Hepatocyte (in vitro differentiated cells): ENCODE measurements around the gene SNRNP200. TPM values are rescaled to one million over a fixed set of nuclear protein-coding genes. Genes with fewer than 3 reads are reported as not detected.
A peak's percentile ranks its signal among the peaks of the same experiment; 100 is the strongest.

ENCODE experiments used
- DNase-seq: peaks from one replicate; pipeline ENCODE4 v3.0.0-alpha.2; 2016; ENCODE audit warnings: low spot score
- H2AFZ ChIP-seq: fragments of 200-600 bp; sonication (generic); 2 replicates; pipeline ENCODE4 v1.6.0; 2016; ENCODE audit warnings: antibody characterized with exemption, mild to moderate bottlenecking
- H3K27ac ChIP-seq: fragments of 200-600 bp; sonication (generic); 2 replicates; pipeline ENCODE4 v1.5.1; 2016; ENCODE audit warnings: mild to moderate bottlenecking
- H3K27me3 ChIP-seq: fragments of 200-600 bp; sonication (generic); 2 replicates; pipeline ENCODE4 v1.6.1; 2016
- H3K36me3 ChIP-seq: fragments of 200-600 bp; sonication (generic); replicated peaks from 2 replicates; pipeline ENCODE4 v1.5.1; 2016; ENCODE audit warnings: low read depth; ENCODE audit not compliant: insufficient read depth
- H3K4me1 ChIP-seq: fragments of 200-600 bp; sonication (generic); 2 replicates; pipeline ENCODE4 v1.5.1; 2016; ENCODE audit warnings: mild to moderate bottlenecking, moderate library complexity; ENCODE audit not compliant: insufficient read depth
- H3K4me2 ChIP-seq: fragments of 200-600 bp; sonication (generic); 2 replicates; pipeline ENCODE4 v1.6.0; 2016
- H3K4me3 ChIP-seq: fragments of 200-600 bp; sonication (generic); 2 replicates; pipeline ENCODE4 v1.5.1; 2016; ENCODE audit warnings: mild to moderate bottlenecking
- H3K79me2 ChIP-seq: fragments of 200-600 bp; sonication (generic); 2 replicates; pipeline ENCODE4 v1.6.0; 2017; ENCODE audit warnings: mild to moderate bottlenecking
- H3K9me2 ChIP-seq: fragments of 200-600 bp; sonication (generic); replicated peaks from 2 replicates; pipeline ENCODE4 v1.6.0; 2017; ENCODE audit warnings: mild to moderate bottlenecking; ENCODE audit not compliant: insufficient read depth
- H3K9me3 ChIP-seq: fragments of 200-600 bp; sonication (generic); 2 replicates; pipeline ENCODE4 v1.5.1; 2016; ENCODE audit warnings: low read depth, mild to moderate bottlenecking
- H4K20me1 ChIP-seq: fragments of 200-600 bp; sonication (generic); 2 replicates; pipeline ENCODE4 v1.6.0; 2016; ENCODE audit warnings: mild to moderate bottlenecking; ENCODE audit not compliant: insufficient read depth, poor library complexity, severe bottlenecking
- EZH2 ChIP-seq: fragments of 200-600 bp; sonication (generic); IDR thresholded peaks from 2 replicates; pipeline ENCODE4 v1.6.1; 2016; ENCODE audit warnings: antibody characterized with exemption, mild to moderate bottlenecking, borderline replicate concordance
- EZH2phosphoT487 ChIP-seq: fragments of 200-600 bp; sonication (generic); IDR thresholded peaks from one replicate; pipeline ENCODE4 v1.6.1; 2018; ENCODE audit warnings: antibody characterized with exemption, mild to moderate bottlenecking, low read depth, moderate library complexity; ENCODE audit not compliant: unreplicated experiment, severe bottlenecking
- whole genome bisulfite sequencing: methylation state at CpG from one replicate; pipeline ENCODE4 v1.1.6; 2016; ENCODE audit warnings: low lambda C conversion rate; ENCODE audit errors: missing lambda C conversion rate; 5-methylcytosine and 5-hydroxymethylcytosine counted together
- polyA plus RNA-seq: library from polyadenylated mRNA; unstranded; fragments of >200 nt; fragmentation: Nextera tagmentation; extraction: Ambion mirVana; gene quantifications from 2 replicates; pipeline ENCODE4 v1.2.1, GENCODE V29; 2016
- total RNA-seq: library from RNA; depleted of rRNA; stranded (reverse); fragments of >200 nt; gene quantifications from 2 replicates; pipeline ENCODE4 v1.2.3, GENCODE V29; 2014
- TF ChIP-seq, protein P1 (sequence below): fragments of 200-600 bp; sonication (generic); IDR thresholded peaks from 2 replicates; pipeline ENCODE4 v1.5.1; 2016; ENCODE audit warnings: antibody characterized with exemption, mild to moderate bottlenecking; ENCODE audit not compliant: poor library complexity

Gene SNRNP200
- total and polyA plus RNA-seq, 2 experiments from 2014 or later: 59.8 to 60.9 TPM

DNA sequence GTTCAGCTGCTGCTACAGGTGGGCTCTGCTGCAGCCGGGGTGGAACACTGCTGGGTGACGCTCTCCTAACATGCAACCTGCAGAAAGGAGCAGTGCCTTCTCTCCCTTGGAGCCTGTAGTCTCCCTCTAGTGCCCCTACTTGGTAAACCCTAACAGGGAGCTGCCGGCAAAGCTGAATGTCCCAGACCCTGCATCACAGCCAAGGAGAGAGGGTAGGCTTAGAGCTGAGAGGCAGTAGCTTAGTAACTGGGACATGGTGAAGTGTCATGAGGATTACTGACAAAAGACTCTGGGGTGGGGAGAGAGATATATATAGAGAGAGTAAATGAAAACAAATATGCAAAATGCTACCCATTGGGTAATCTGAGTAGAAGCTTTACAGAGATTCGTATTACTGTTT, 40.1 kb upstream of the SNRNP200 start:
- H3K4me3 ChIP-seq: no peak overlapping the region
- WGBS: 87% methylated on average over 4 of the region's 4 CpGs
- peaks cover 3% of the 10 kb centered on the region for H3K4me1 ChIP-seq
- DNase-seq: no peak
- no peak overlapping the region for H2AFZ ChIP-seq
- no peak overlapping the region for H3K4me2 ChIP-seq
- no peaks in the 10 kb centered on the region for H3K79me2 ChIP-seq
- H3K27me3 ChIP-seq: no peaks in the 10 kb centered on the region
- no peaks in the 10 kb centered on the region for H4K20me1 ChIP-seq
- H3K9me3 ChIP-seq: no peaks in the 10 kb centered on the region
- H3K27ac ChIP-seq: no peak overlapping the region
- no peaks in the 10 kb centered on the region for H3K9me2 ChIP-seq
- TF ChIP-seq EZH2phosphoT487: no peak
- no peak for TF ChIP-seq EZH2
- TF ChIP-seq, protein P1, sequence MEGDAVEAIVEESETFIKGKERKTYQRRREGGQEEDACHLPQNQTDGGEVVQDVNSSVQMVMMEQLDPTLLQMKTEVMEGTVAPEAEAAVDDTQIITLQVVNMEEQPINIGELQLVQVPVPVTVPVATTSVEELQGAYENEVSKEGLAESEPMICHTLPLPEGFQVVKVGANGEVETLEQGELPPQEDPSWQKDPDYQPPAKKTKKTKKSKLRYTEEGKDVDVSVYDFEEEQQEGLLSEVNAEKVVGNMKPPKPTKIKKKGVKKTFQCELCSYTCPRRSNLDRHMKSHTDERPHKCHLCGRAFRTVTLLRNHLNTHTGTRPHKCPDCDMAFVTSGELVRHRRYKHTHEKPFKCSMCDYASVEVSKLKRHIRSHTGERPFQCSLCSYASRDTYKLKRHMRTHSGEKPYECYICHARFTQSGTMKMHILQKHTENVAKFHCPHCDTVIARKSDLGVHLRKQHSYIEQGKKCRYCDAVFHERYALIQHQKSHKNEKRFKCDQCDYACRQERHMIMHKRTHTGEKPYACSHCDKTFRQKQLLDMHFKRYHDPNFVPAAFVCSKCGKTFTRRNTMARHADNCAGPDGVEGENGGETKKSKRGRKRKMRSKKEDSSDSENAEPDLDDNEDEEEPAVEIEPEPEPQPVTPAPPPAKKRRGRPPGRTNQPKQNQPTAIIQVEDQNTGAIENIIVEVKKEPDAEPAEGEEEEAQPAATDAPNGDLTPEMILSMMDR: peak; percentile 12
- no peaks in the 10 kb centered on the region for H3K36me3 ChIP-seq

DNA sequence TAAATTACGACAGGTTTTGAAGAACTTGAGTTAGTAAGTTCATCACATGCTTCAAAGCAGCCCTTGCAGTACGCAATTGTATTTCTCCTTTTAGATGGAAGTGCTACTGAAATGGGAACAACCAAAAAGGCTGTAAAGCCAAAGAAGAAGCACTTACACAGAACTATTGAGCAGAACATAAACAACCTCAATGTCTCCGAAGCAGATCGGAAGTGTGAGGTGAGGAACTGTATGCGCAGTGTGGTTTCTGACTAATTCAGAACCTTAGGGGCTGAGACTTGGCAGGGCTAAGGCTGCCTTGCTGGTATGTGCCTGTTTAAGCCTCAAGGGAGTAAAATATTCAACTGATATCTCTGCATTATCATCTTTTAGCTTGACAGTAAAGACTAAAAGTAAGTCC, 38.7 kb upstream of the SNRNP200 start:
- Histone ChIP-seq H3K27ac (no peak overlapping the region), H3K9me2 (no peaks in the 10 kb centered on the region), H3K36me3 (no peaks in the 10 kb centered on the region), H2AFZ (no peak overlapping the region), H3K9me3 (no peaks in the 10 kb centered on the region), H4K20me1 (no peaks in the 10 kb centered on the region), H3K27me3 (no peaks in the 10 kb centered on the region), H3K4me3 (no peak overlapping the region), H3K79me2 (peaks cover 6% of the 10 kb centered on the region), H3K4me2 (no peak overlapping the region), H3K4me1 (peaks cover 3% of the 10 kb centered on the region)
- 91% methylated on average over 5 of the region's 5 CpGs for WGBS
- DNase-seq: no peak
- TF ChIP-seq, protein P1: no peak
- no peak for TF ChIP-seq EZH2
- no peak for TF ChIP-seq EZH2phosphoT487

DNA sequence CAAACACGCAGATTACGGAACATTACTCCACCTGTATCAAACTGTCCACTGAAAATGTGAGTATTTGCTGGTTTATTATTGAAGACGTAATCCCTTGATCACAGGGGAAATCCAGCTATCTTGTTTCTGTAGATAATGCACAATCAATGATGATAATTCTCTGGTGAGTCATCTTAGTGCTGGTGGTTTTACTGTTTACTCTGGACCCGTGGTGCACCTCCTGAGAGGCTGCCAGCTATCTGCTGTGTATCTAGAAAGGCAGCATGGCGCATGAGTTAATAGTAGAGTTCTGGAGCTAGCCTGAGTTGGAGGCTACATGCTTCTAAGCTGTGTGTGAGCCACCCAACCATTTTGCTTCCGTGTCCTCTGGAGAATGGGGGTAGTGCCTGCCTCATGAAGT, 36.7 kb upstream of the SNRNP200 start:
- Histone ChIP-seq H3K27me3 (no peaks in the 10 kb centered on the region), H3K9me3 (no peaks in the 10 kb centered on the region), H4K20me1 (no peaks in the 10 kb centered on the region), H2AFZ (no peak overlapping the region), H3K4me1 (peaks cover 3% of the 10 kb centered on the region), H3K36me3 (no peaks in the 10 kb centered on the region), H3K4me3 (no peak overlapping the region), H3K27ac (peak overlapping the region; percentile 71), H3K4me2 (peak overlapping the region; percentile 21), H3K79me2 (peaks cover 19% of the 10 kb centered on the region), H3K9me2 (no peaks in the 10 kb centered on the region)
- WGBS: 47% methylated on average over 6 of the region's 6 CpGs
- no peak for TF ChIP-seq EZH2
- TF ChIP-seq EZH2phosphoT487: no peak
- TF ChIP-seq, protein P1: no peak
- DNase-seq: peak; percentile 71

DNA sequence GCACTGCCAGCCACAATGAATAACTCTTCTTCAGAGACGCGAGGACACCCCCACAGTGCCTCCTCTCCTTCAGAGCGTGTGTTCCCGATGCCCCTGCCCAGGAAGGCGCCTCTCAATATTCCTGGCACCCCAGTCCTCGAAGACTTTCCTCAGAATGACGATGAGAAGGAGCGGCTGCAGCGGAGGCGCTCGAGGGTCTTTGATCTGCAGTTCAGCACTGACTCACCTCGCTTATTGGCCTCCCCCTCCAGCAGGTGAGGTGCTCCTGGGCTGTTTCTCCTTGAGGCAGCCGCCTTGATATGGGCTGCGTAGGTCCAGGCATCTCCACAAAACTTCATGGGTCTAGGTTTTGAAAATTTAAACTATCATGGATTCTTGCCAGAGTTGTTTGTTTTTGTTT, 36.3 kb upstream of the SNRNP200 start:
- no peaks in the 10 kb centered on the region for H3K9me2 ChIP-seq
- H4K20me1 ChIP-seq: no peaks in the 10 kb centered on the region
- peaks cover 23% of the 10 kb centered on the region for H3K79me2 ChIP-seq
- H3K27me3 ChIP-seq: no peaks in the 10 kb centered on the region
- no peak for TF ChIP-seq EZH2
- TF ChIP-seq EZH2phosphoT487: no peak
- TF ChIP-seq, protein P1: no peak
- H3K4me2 ChIP-seq: peak overlapping the region; percentile 21
- H3K36me3 ChIP-seq: no peaks in the 10 kb centered on the region
- no peak overlapping the region for H2AFZ ChIP-seq
- WGBS: 93% methylated on average over 14 of the region's 14 CpGs
- no peaks in the 10 kb centered on the region for H3K9me3 ChIP-seq
- peak; percentile 43 for DNase-seq
- peak overlapping the region; percentile 68 for H3K27ac ChIP-seq
- no peak overlapping the region for H3K4me3 ChIP-seq
- H3K4me1 ChIP-seq: peaks cover 3% of the 10 kb centered on the region
